Left ventricle myocardium superior (tissue), 1 donor: Measurements from ENCODE around the gene CDYL2. TPM values are rescaled to one million over a fixed set of nuclear protein-coding genes. Genes with fewer than 3 reads are reported as not detected.

ENCODE experiments used
- ATAC-seq: fragments of 200-7000 bp; cut with Tn5 transposase; one replicate; pipeline ENCODE4 v1.9.1; 2020; ENCODE audit warnings: mild to moderate bottlenecking, moderate library complexity
- DNase-seq: peaks from one replicate; pipeline ENCODE4 v3.0.0-alpha.2; 2020
- intact Hi-C: fragments of 100-400 bp; cut with micrococcal nuclease; formaldehyde crosslinking; loops from one replicate; pipeline ENCODE4 v1.11.0; 2022
- total RNA-seq: library from RNA; stranded (reverse); fragmentation: NEBNext Ultra II Directional; extraction: Animal tissue kit (Norgen Biotek cat#: 25700); gene quantifications from one replicate; pipeline ENCODE4 v1.2.1, GENCODE V29; 2021
- donor health status: DM: no; HTN: yes; CAD: no; lungs with severe emphysema.

CDYL2 gene
- total RNA-seq, 1 donor from 2014 or later = 2.9 TPM

GRCh38 chr16:80719573-80719972 lies 84.8 kb downstream of the CDYL2 start:
- DNase-seq = no peak
- intact Hi-C loops = no loop called here
- no peak for ATAC-seq

- DNase-seq (no peak), ATAC-seq (no peak)
- intact Hi-C loops = no loop called here
Observed at GRCh38 chr16:80718480-80719220, 85.7 kb downstream of the CDYL2 start.

GRCh38 chr16:80717611-80718010 lies 86.8 kb downstream of the CDYL2 start:
- DNase-seq = no peak
- ATAC-seq = no peak
- intact Hi-C loops = no loop called here

- intact Hi-C loops = no loop called here
- ATAC-seq (no peak), DNase-seq (no peak)
Observed at GRCh38 chr16:80716564-80717139, 87.7 kb downstream of the CDYL2 start.

- ATAC-seq (no peak), DNase-seq (no peak)
Observed at GRCh38 chr16:80711406-80711805, 93.0 kb downstream of the CDYL2 start.

GRCh38 chr16:80710918-80711317 lies 93.5 kb downstream of the CDYL2 start:
- intact Hi-C loops = no loop called here
- DNase-seq (no peak), ATAC-seq (no peak)

More at GRCh38 chr16:80711406-80711805, 93.0 kb downstream of the CDYL2 start:
- intact Hi-C loops = no loop called here

- intact Hi-C loops = no loop called here
- ATAC-seq = no peak
- no peak for DNase-seq
Observed at GRCh38 chr16:80708823-80709222, 95.6 kb downstream of the CDYL2 start.

GRCh38 chr16:80707686-80708085 lies 96.7 kb downstream of the CDYL2 start:
- no peak for DNase-seq
- no peak for ATAC-seq
- intact Hi-C loops = no loop called here

- intact Hi-C loops = no loop called here
- ATAC-seq (no peak), DNase-seq (no peak)
Observed at GRCh38 chr16:80705596-80705995, 98.8 kb downstream of the CDYL2 start.

GRCh38 chr16:80704751-80705505 lies 99.5 kb downstream of the CDYL2 start:
- intact Hi-C loops = no loop called here
- DNase-seq (no peak), ATAC-seq (no peak)

GRCh38 chr16:80703131-80704071 lies 101.0 kb downstream of the CDYL2 start:
- intact Hi-C loops = no loop called here
- DNase-seq (no peak), ATAC-seq (no peak)

- ATAC-seq (no peak), DNase-seq (no peak)
- intact Hi-C loops = no loop called here
Observed at GRCh38 chr16:80702696-80703095, 101.7 kb downstream of the CDYL2 start.

- ATAC-seq (no peak), DNase-seq (no peak)
- intact Hi-C loops = no loop called here
Observed at GRCh38 chr16:80700558-80700957, 103.8 kb downstream of the CDYL2 start.

- DNase-seq = no peak
- ATAC-seq = no peak
- intact Hi-C loops = no loop called here
Observed at GRCh38 chr16:80695020-80695419, 109.4 kb downstream of the CDYL2 start.

- no peak for ATAC-seq
- no peak for DNase-seq
- intact Hi-C loops = no loop called here
Observed at GRCh38 chr16:80693553-80693952, 110.8 kb downstream of the CDYL2 start.

GRCh38 chr16:80692270-80692669 lies 112.1 kb downstream of the CDYL2 start:
- intact Hi-C loops = no loop called here
- DNase-seq (no peak), ATAC-seq (no peak)

- intact Hi-C loops = no loop called here
- DNase-seq (no peak), ATAC-seq (no peak)
Observed at GRCh38 chr16:80691111-80691741, 113.2 kb downstream of the CDYL2 start.

- intact Hi-C loops = no loop called here
- ATAC-seq (no peak), DNase-seq (no peak)
Observed at GRCh38 chr16:80689487-80689886, 114.9 kb downstream of the CDYL2 start.

GRCh38 chr16:80687606-80688005 lies 116.8 kb downstream of the CDYL2 start:
- ATAC-seq (no peak), DNase-seq (no peak)
- intact Hi-C loops = no loop called here
